Lower lobe of right lung (tissue), 2 donors: ENCODE data around the gene RPS6KA2. TPM values are rescaled to one million over a fixed set of nuclear protein-coding genes. Genes with fewer than 3 reads are reported as not detected.
A peak's percentile ranks its signal among the peaks of the same experiment; 100 is the strongest.

Experiments used
- ATAC-seq, 2 donors: fragments of 200-7000 bp; cut with Tn5 transposase; one replicate each; pipeline ENCODE4 v1.9.1; 2020 to 2022; ENCODE audit warnings: mild to moderate bottlenecking in 2 of 2, moderate library complexity in 2 of 2
- DNase-seq: peaks from one replicate; pipeline ENCODE4 v3.0.0-alpha.2; 2020
- H3K27ac ChIP-seq: fragments of 200-600 bp; one replicate; pipeline ENCODE4 v1.8.0; 2022
- H3K27me3 ChIP-seq: fragments of 200-600 bp; one replicate; pipeline ENCODE4 v1.8.0; 2022; ENCODE audit warnings: low read depth
- H3K36me3 ChIP-seq: fragments of 200-600 bp; one replicate; pipeline ENCODE4 v1.8.0; 2022; ENCODE audit warnings: mild to moderate bottlenecking
- H3K4me1 ChIP-seq: fragments of 200-600 bp; one replicate; pipeline ENCODE4 v1.8.0; 2022
- H3K4me3 ChIP-seq: fragments of 200-600 bp; one replicate; pipeline ENCODE4 v1.8.0; 2022; ENCODE audit warnings: mild to moderate bottlenecking
- H3K9me3 ChIP-seq: fragments of 200-600 bp; one replicate; pipeline ENCODE4 v1.8.0; 2022
- intact Hi-C: fragments of 100-400 bp; cut with DNase I; formaldehyde crosslinking; loops from one replicate; pipeline ENCODE4 v1.11.0; 2022
- total RNA-seq: library from RNA; stranded (reverse); fragmentation: NEBNext Ultra II Directional; extraction: Animal tissue kit (Norgen Biotek cat#: 25700); gene quantifications from one replicate; pipeline ENCODE4 v1.2.1, GENCODE V29; 2021
- TF ChIP-seq, protein P1 (sequence below): fragments of 200-600 bp; IDR thresholded peaks from one replicate; pipeline ENCODE4 v1.8.0; 2022; ENCODE audit warnings: antibody characterized with exemption, mild to moderate bottlenecking
- donor health status: DM: no; HTN: yes; CAD: no; lungs with severe emphysema.

The RPS6KA2 gene
- total RNA-seq, 1 donor from 2014 or later, result 102 TPM

DNA sequence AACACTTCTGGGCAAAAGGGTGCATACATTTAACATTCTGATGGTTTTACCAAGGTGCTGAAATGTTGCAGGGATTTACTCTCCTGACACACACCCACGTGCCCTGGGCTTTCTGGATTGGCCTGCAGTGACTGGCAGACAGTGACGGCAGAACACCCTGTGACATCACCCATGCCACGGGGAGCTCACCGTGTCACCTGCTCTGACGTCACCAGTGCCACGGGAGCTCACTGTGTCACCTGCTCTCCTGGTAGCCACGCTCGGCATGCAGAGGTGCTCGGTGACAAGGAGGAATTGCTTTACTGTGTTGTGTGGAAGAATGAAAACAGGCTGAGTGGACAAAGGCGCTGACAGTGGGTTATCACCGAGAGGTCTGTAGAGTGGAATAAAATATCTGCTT, 139.9 kb downstream of the RPS6KA2 start:
- Histone ChIP-seq H3K36me3 (peaks cover 71% of the 10 kb centered on the region), H3K4me3 (no peak overlapping the region), H3K27me3 (no peaks in the 10 kb centered on the region), H3K27ac (peak overlapping the region; percentile 70), H3K4me1 (peaks cover 40% of the 10 kb centered on the region), H3K9me3 (no peaks in the 10 kb centered on the region)
- TF ChIP-seq, protein P1, sequence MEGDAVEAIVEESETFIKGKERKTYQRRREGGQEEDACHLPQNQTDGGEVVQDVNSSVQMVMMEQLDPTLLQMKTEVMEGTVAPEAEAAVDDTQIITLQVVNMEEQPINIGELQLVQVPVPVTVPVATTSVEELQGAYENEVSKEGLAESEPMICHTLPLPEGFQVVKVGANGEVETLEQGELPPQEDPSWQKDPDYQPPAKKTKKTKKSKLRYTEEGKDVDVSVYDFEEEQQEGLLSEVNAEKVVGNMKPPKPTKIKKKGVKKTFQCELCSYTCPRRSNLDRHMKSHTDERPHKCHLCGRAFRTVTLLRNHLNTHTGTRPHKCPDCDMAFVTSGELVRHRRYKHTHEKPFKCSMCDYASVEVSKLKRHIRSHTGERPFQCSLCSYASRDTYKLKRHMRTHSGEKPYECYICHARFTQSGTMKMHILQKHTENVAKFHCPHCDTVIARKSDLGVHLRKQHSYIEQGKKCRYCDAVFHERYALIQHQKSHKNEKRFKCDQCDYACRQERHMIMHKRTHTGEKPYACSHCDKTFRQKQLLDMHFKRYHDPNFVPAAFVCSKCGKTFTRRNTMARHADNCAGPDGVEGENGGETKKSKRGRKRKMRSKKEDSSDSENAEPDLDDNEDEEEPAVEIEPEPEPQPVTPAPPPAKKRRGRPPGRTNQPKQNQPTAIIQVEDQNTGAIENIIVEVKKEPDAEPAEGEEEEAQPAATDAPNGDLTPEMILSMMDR, result no peak
- intact Hi-C loops, result no loop called here
- DNase-seq, result no peak
- ATAC-seq, result no peak

DNA sequence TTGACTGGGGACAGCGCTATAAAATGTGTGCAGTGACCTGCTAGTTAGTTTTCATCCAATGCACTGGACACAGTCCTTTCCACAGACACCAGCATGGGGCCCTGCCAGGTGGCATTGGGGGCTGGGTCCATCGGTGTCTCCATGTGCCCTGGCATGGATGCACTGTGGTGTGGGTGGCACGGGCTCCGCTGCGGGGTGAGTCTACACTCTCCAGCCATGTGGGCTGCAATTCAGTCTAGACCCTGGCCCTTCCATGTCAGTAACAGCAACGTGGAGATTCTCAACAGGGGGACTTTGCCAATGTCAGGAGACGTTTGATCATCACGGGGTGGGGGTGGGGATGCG, 140.5 kb downstream of the RPS6KA2 start:
- H3K36me3 ChIP-seq, result peaks cover 78% of the 10 kb centered on the region
- no peak for ATAC-seq
- intact Hi-C loops, result no loop called here

GRCh38 chr6:166485651-166486535, 141.2 kb downstream of the RPS6KA2 start:
- Histone ChIP-seq H3K27me3 (no peaks in the 10 kb centered on the region), H3K9me3 (no peaks in the 10 kb centered on the region), H3K4me1 (peaks cover 31% of the 10 kb centered on the region), H3K36me3 (peaks cover 81% of the 10 kb centered on the region), H3K4me3 (no peak overlapping the region), H3K27ac (no peak overlapping the region)
- DNase-seq (no peak), ATAC-seq (no peak)
- TF ChIP-seq, protein P1, result no peak
- intact Hi-C loops, result no loop called here

More for the DNA sequence above, 140.5 kb downstream of the RPS6KA2 start:
- H3K4me3 ChIP-seq, result no peak overlapping the region
- DNase-seq, result no peak
- no peak overlapping the region for H3K27ac ChIP-seq
- no peaks in the 10 kb centered on the region for H3K9me3 ChIP-seq
- H3K27me3 ChIP-seq, result no peaks in the 10 kb centered on the region
- TF ChIP-seq, protein P1, result no peak
- H3K4me1 ChIP-seq, result peaks cover 38% of the 10 kb centered on the region

- Histone ChIP-seq H3K4me1 (peaks cover 24% of the 10 kb centered on the region), H3K36me3 (peaks cover 73% of the 10 kb centered on the region), H3K27me3 (no peaks in the 10 kb centered on the region), H3K4me3 (no peak overlapping the region), H3K27ac (no peak overlapping the region), H3K9me3 (no peaks in the 10 kb centered on the region)
- DNase-seq (no peak), ATAC-seq (peak in 1 of 2 donors; percentile 17)
- TF ChIP-seq, protein P1, result no peak
- intact Hi-C loops, result no loop called here
Observed at GRCh38 chr6:166484863-166485262, 142.2 kb downstream of the RPS6KA2 start.

- H3K27me3 ChIP-seq, result no peaks in the 10 kb centered on the region
- DNase-seq (no peak), ATAC-seq (no peak)
- no peaks in the 10 kb centered on the region for H3K9me3 ChIP-seq
- TF ChIP-seq, protein P1, result no peak
- peaks cover 80% of the 10 kb centered on the region for H3K36me3 ChIP-seq
- H3K27ac ChIP-seq, result no peak overlapping the region
- H3K4me1 ChIP-seq, result peaks cover 16% of the 10 kb centered on the region
- intact Hi-C loops, result no loop called here
- no peak overlapping the region for H3K4me3 ChIP-seq
Observed at GRCh38 chr6:166483573-166484250, 143.3 kb downstream of the RPS6KA2 start.
